Stimulated activated CD4-positive, alpha-beta T cell treated with anti-CD3 and anti-CD28 coated beads, TNF-alpha, amount 100 ng/mL, for 4 hours (primary cell): Measurements from ENCODE around the gene CNKSR3.

Source experiments
- DNase-seq, 3 experiments: peaks; one replicate each; pipeline ENCODE4 v3.0.0-alpha.2; 2020; ENCODE audit warnings: low read depth in 3 of 3

CNKSR3 gene

DNA sequence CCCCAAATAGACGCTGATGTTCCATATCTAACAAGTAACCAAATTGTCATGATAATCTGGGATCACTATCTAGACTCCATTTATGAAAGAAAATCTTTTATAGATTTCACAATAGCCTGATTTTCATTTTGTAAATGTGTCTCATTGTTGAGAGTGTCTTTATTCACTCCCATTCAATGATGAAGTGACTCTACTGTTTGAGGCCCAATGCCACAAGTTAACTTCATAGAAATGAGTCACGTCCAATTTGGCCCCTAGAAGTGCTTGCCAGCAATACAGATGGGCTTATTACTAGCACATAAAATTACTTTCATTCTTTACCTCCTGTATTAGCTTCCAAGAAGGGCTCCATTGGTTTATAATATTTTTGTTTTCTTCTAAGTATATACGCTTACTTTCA is 160.2 kb downstream of the CNKSR3 start:
- no peak for DNase-seq

DNA sequence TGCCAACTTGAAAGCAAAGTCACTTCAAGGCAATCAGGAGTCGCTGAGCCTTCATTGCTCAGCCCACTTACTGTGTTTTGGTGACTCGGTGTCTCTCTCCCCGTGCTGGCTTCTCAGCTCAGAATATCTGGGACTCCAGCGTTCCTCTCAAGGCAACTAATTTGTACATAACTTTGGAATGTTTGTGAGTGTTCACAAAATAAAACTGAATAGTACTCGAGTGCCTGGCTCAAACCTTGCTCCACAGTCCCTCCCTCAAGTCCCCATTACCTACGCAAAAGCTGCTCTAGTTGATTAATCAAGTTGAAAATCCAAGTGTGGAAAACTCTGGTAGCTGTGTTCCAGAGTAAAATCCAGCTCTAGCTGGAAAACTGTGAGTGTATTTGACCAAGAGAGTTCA is 162.5 kb downstream of the CNKSR3 start:
- no peak for DNase-seq

DNA sequence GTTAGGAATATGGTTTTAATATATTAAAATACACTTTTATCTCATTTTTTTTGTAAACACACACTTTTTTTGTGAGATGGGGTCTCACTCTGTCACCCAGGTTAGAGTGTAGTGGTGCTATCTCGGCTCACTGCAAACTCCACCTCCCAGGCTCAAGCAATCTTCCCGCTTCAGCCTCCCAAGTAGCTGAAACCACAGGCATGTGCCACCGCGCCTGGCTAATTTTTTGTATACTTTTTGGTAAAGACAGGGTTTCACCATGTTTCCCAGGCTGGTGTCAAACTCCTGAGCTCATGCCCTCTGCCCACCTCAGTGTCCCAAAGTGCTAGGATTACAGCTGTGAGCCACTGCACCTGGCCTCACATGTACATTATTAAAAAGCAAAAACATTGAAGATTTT is 164.7 kb downstream of the CNKSR3 start:
- no peak for DNase-seq

DNA sequence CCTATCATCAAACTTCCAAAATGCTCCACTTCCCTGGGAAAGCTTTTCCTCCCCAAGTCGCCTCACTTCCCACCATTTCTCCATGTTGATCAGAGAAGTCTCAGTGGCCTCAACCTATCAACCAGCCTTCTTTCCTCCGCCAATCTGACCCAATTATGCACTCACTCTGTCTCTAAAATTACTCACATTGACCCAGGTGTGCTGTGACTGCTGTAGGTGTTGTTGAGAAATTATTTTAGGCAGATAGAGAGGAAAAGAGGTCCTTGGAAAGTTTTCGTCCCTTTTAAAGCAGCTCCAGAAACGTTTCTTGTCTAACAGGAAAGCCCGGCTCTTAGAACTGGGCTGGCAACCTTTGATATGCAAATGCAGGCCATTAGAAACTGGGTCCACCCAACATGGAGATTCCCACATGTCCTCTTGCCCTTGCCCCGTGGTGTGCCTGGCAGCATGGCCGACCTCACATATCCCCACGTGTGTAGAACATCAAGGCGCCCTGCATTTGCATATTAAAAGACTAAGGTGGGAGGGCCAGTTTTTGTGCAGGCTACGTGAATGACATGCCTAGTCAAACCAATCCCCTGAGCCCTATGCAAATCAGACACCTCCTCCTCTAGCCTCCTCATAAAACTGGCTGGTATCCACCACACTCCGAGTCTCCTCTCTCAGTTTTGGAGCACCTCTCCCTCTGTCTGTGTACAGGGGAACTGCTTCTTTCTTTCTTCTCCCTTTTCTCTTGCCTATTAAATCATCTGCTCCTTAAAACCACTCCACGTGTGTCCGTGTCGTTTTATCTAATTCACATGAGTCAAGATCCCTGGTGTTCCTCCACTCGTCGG is 166.8 kb downstream of the CNKSR3 start:
- DNase-seq: no peak

DNA sequence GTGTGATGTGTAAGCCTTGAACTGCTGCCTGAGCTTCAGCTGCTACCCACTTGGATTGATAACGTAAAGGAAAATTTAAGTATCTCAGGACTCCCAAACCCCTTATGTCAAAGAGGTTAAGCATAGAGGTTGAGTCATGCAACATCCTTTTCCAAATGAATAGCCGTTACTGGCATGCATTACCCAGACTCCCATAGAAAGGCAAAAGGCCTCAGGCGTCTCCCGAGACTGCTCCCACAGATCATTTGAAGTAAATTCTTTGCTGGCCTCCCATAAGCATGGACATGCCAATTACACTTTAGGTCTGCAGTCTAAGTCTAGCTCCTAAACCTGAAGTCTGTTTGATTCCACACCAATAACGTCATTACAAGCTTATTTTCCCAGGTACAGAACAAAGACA is 168.6 kb downstream of the CNKSR3 start:
- no peak for DNase-seq

DNA sequence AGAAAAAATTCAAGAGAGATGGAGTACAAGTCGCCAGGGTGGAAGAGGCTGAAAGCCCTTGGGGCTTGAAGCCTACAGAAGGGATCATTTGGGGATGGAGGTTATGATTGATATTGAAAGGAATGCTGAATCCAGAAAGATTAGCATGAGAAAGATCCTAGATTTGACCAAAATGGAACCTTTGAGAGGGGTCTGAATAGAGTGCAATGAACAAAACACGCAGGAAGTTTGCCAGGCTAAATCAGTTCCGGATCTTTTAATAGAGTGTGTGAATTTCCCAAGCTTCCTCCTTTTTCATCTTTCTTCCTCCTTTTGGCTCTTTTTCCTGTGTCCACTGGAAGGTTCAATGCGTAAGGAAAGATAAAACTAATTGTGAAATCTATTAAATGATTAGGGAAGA is 169.1 kb downstream of the CNKSR3 start:
- no peak for DNase-seq
